GM21576 (cell line): ENCODE measurements around the gene C4orf46.
A peak's percentile ranks its signal among the peaks of the same experiment; 100 is the strongest.
"Not testable (repeated sequence)": the region's sequence is repeated elsewhere in the genome, so short reads cannot be mapped to it uniquely, and the experiment has no call there.

Experiments
- ATAC-seq: cut with Tn5 transposase; IDR thresholded peaks from one replicate; pipeline ENCODE4 v1.9.1; 2021; ENCODE audit warnings: mild to moderate bottlenecking, moderate library complexity; ENCODE audit not compliant: unreplicated experiment

C4orf46 gene

DNA sequence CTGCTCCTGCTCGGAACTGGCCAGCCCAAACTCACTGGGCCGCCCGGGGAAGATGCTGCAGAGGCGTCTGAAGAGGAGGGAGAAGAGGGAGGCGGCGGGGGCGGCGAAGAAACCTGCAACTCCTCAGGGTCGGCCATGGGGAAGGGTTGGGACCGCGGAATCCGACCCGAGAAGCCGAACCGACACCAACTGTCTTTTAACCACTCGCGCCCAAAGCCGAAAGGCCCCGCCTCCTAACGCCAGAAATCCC, at the start of gene C4orf46:
Gene C4orf46 (minus strand): TSS at position 223 of the 250 bp plus-strand sequence. CDS start 86 bp downstream, at position 137.
- ATAC-seq = no peak

GRCh38 chr4:158715802-158716201, 44.1 kb upstream of the C4orf46 start:
- ATAC-seq = no peak

DNA sequence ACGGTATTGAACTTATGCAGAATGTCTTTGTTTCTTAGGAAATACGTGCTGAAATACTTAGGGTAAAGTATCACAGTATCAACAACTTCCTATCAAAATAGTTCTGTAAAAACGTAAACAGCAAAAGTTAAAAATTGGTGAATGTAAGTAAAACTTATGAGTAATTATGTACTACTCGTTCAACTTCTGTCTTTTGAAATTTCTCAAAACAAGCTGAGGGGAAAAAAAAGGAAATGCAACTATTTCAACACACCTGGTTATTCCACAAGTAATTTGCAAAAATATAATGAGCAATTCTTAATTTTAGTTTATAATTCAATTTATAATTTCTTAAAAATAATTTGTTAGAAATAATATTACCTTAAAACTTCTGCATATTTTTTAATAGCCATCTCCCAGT, 43.2 kb upstream of the C4orf46 start:
- no peak for ATAC-seq

GRCh38 chr4:158712622-158713021, 40.9 kb upstream of the C4orf46 start:
- ATAC-seq = not testable (repeated sequence)

- no peak for ATAC-seq
Measured at GRCh38 chr4:158710814-158711213, 39.1 kb upstream of the C4orf46 start.

GRCh38 chr4:158704274-158704673, 32.6 kb upstream of the C4orf46 start:
- ATAC-seq = no peak

- ATAC-seq = no peak
Measured at GRCh38 chr4:158688813-158689212, 17.1 kb upstream of the C4orf46 start.

- no peak for ATAC-seq
Measured at GRCh38 chr4:158682066-158682465, 10.4 kb upstream of the C4orf46 start.

- ATAC-seq = no peak
Measured at GRCh38 chr4:158681629-158682028, 9.9 kb upstream of the C4orf46 start.

- no peak for ATAC-seq
Measured at GRCh38 chr4:158678767-158679166, 7.1 kb upstream of the C4orf46 start.

DNA sequence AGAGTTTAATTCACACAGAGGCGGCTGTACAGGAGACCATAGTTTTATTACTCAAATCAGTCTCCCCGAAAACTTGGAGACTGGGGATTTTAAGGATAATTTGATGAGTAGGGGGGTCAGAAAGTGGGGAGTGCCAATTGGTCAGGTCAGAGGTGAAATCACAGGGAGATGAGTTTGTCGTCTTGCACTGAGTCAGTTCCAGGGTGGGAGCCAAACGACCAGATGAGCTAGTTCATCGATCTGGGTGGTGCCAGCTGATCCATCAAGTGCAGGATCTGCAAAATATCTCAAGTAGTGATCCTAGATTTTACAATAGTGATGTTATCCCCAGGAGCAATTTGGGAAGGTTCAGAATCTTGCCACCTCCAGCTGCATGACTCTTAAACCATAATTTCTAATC, 4.4 kb upstream of the C4orf46 start:
- no peak for ATAC-seq

DNA sequence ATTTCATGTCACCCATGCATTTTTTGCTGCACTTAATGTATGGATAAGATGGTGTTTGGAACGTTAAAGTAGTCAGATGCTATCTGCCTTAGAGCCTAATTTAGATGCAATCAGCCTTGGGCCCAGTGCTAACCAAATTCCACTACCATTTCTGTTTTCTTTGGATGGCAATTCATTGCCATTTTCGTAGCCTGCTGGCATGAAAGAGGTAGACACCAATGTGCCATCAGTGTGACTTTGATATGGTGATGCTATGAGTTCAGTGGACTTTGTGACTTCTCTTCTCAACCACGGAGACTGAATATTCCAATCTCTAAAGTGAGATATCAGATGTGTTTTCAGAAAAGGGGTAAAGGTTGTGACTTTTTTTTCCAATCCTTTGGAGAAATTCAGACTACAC, 1.9 kb upstream of the C4orf46 start:
- no peak for ATAC-seq

DNA sequence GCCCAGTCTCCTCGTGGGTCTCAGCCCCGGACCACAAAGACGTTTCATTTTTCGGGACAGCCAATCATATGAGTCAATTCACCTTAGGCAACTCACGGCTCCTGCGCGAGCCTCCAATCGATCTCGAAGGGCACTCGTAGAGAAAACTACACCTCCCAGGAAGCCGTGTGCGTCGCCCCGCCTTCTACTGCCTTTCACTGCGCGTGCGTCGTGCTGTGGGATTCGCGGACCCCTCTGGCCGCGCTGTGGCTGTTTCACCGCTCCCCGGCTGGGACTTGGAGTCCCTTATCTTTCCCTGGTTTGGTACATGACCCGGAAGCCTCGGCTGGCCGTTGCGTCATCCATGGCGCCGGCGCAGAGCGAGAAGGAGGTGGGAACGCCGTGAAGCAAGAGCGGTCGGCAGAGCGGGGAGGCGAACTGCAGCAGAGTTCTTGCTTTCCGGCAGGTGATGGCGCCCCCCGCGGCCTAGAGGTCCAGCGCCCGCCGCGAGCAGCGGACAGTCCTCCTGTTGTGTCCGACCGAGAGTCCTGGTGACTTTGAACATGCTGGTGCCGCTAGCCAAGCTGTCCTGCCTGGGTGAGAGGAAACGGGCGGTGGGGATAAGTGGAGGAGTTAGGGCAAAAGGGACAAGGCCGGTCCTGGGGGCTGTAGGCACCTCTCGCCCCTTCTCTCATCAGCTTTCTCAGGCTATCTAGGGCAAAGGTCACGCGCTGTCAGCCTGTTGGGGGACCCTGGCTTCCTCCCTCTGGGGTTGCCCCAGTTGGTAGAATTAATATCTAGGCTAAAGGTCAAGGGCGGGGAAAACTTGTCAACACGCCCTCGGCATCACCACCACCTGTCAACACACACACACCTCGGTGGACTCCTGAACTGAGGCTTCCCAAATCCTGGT, 474 bp upstream of the C4orf46 start, which contains the start of gene ETFDH:
Gene ETFDH (plus strand): TSS at position 382 of the 892 bp plus-strand sequence. CDS start 161 bp downstream, at position 543.
- peak; percentile 83 for ATAC-seq

GRCh38 chr4:158670975-158671664, 567 bp downstream of the C4orf46 start:
- ATAC-seq = peak; percentile 24

GRCh38 chr4:158669310-158669709, 2.4 kb downstream of the C4orf46 start:
- ATAC-seq = no peak

DNA sequence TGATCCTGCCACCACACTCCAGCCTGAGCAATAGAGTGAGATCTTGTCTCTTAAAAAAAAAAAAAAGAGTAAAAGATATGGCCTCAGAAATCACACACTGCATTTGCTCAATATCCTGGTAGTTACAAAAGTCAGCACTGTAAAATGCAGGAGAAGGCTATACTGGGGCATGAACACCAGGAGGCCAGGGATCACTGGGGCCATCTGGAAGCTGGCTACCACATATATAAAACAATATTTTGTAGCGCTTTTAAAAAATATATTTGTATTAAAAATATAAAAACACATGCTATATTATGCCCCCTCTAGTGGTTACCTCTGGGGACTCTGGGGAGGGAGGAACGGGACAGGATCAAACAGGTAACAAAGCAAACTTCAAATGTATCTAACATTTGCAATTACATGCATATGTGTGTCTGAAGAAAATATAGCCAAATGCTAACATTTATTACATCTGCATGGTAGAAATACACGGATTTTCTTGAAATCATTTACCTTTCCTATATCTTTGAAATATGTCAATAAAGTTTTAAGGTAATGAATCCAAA, 4.0 kb downstream of the C4orf46 start:
- no peak for ATAC-seq

DNA sequence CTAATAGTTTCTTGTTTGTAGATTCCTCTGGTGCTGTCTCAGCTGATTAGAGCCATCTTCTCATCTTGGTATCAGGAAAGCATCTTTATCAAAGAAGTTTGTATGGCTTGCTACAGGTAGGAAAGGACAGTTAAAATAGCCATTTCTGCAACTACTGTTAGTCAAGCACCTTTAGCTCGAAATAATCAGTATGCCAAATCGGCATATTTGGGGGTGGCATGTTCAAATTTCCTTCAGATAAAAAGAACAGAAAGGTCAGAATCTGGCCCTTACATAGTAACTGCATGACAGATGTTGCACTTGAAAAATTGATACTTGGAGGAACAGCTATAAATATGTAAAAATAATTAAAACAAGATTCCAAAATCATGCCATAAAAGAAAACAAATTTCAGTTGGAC, 4.8 kb downstream of the C4orf46 start:
- ATAC-seq = no peak

DNA sequence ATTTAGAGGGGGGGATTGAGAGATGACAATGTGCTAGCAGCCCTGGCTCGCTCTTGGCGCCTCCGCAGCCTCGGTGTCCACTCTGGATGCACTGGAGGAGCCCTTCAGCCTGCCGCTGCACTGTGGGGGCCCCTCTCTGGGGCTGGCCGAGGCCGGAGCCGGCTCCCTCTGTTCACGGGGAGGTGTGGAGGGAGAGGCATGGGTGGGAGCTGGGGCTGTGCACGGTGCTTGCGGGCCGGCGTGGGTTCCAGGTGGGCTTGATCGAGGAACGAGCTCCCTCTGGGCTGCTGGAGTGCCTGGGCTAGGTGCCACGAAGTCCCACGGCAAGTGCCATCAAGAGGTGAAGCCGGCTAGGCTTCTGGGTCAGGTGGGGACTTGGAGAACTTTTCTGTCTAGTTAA, 6.9 kb downstream of the C4orf46 start:
- no peak for ATAC-seq

DNA sequence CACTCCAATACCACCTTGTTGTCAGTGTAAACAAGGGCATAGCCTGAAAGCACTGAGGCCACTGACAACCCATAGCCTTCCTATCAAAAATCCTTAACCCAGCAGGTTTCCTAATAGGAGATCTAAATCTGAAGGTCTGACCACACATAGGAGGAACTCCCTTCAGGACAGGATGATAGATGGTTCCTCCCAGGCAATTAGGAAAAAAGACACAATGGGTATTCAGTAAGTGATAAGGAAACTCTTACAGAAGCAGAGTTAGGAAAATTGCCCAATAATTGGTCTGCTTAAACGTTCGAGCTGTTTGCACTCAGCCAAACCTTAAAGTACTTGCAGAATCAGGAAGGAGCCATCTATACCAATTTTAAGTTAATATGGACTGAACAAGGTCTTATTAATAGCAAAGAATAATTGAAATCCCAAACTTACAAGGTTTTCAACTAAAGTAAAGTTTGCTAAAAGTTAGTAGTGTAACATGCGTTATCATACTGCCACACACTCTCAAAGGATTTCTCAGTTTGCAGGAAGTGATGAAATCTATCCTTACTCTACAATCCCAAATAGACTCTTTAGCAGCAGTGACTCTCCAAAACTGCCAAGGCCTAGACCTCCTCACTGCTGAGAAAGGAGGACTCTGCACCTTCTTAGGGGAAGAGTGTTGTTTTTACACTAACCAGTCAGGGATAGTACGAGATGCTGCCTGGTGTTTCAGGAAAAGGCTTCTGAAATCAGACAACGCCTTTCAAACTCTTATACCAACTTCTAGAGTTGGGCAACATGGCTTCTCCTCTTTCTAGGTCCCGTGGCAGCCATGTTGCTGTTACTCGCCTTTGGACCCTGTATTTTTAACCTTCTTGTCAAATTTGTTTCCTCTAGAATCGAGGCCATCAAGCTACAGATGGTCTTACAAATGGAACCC, 7.7 kb downstream of the C4orf46 start:
- ATAC-seq = not testable (repeated sequence)

DNA sequence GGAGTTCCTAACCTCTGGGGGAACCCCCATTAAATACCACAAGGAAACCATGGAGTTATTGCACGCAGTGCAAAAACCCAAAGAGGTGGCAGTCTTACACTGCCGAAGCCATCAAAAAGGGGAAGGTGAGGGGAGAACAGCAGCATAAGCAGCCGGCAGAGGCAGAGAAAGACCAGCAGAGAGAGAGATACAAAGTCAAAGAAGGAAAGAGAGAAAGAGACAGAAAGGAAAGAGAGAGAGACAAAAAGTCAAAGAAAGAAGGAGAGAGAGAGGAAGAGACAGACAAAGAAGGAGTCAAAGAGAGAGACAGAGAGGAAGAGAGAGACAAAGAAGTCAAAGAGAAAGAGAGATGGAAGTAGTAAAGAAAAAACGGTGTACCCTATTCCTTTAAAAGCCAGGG, 8.4 kb downstream of the C4orf46 start:
- not testable (repeated sequence) for ATAC-seq

- no peak for ATAC-seq
Measured at GRCh38 chr4:158657291-158657690, 14.4 kb downstream of the C4orf46 start.
